Upper lobe of right lung (tissue), 1 donor: ENCODE measurements around the gene PLXNA4. TPM values are rescaled to one million over a fixed set of nuclear protein-coding genes. Genes with fewer than 3 reads are reported as not detected.

Source experiments
- ATAC-seq: fragments of 200-7000 bp; cut with Tn5 transposase; one replicate; pipeline ENCODE4 v1.9.1; 2020; ENCODE audit warnings: mild to moderate bottlenecking, moderate library complexity
- DNase-seq: peaks from one replicate; pipeline ENCODE4 v3.0.0-alpha.2; 2020
- H3K27ac ChIP-seq: fragments of 200-600 bp; one replicate; pipeline ENCODE4 v1.8.0; 2022
- H3K27me3 ChIP-seq: fragments of 200-600 bp; one replicate; pipeline ENCODE4 v1.8.0; 2022; ENCODE audit warnings: mild to moderate bottlenecking
- H3K36me3 ChIP-seq: fragments of 200-600 bp; one replicate; pipeline ENCODE4 v1.8.0; 2022
- H3K4me1 ChIP-seq: fragments of 200-600 bp; one replicate; pipeline ENCODE4 v1.8.0; 2022
- H3K4me3 ChIP-seq: fragments of 200-600 bp; one replicate; pipeline ENCODE4 v1.8.0; 2022; ENCODE audit warnings: mild to moderate bottlenecking
- H3K9me3 ChIP-seq: fragments of 200-600 bp; one replicate; pipeline ENCODE4 v1.8.0; 2022
- CTCF ChIP-seq: fragments of 200-600 bp; IDR thresholded peaks from one replicate; pipeline ENCODE4 v1.8.0; 2022; ENCODE audit warnings: antibody characterized with exemption
- intact Hi-C: fragments of 100-400 bp; cut with DNase I; formaldehyde crosslinking; loops from one replicate; pipeline ENCODE4 v1.11.0; 2022
- total RNA-seq: library from RNA; stranded (reverse); fragmentation: NEBNext Ultra II Directional; extraction: Animal tissue kit (Norgen Biotek cat#: 25700); gene quantifications from one replicate; pipeline ENCODE4 v1.2.1, GENCODE V29; 2021
- donor health status: DM: no; HTN: yes; CAD: no; lungs with severe emphysema.

The PLXNA4 gene
- total RNA-seq, 1 donor from 2014 or later: 7.2 TPM

DNA sequence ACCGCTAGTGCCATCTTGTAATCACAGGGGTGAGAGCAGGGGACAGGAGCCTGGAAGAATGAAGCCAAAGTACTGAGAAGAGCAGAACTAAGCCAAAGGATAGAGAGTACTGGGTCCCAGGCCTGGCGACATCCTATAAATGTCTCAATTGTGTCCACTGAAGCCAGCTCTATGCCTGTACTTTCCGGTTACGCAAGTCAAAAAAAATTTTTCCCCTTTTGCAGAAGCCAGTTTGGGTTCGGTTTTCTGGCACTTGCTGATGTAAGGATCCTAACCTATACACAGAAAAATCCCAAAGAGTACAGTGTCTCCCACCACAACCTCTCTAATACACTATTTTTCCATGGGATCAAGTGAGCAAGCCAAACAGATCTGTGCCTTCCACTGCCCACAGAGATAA, 61.1 kb downstream of the PLXNA4 start:
- ATAC-seq: no peak
- H3K4me1 ChIP-seq: peaks cover 7% of the 10 kb centered on the region
- no peak overlapping the region for H3K27ac ChIP-seq
- no peak for DNase-seq
- no peaks in the 10 kb centered on the region for H3K9me3 ChIP-seq
- TF ChIP-seq CTCF: no peak
- no peaks in the 10 kb centered on the region for H3K27me3 ChIP-seq
- no peak overlapping the region for H3K4me3 ChIP-seq
- H3K36me3 ChIP-seq: no peaks in the 10 kb centered on the region
- intact Hi-C loops: no loop called here

GRCh38 chr7:132514430-132514829, 61.8 kb downstream of the PLXNA4 start:
- Histone ChIP-seq H3K36me3 (no peaks in the 10 kb centered on the region), H3K9me3 (no peaks in the 10 kb centered on the region), H3K27me3 (no peaks in the 10 kb centered on the region), H3K4me1 (no peaks in the 10 kb centered on the region), H3K27ac (no peak overlapping the region), H3K4me3 (no peak overlapping the region)
- DNase-seq (no peak), ATAC-seq (no peak)
- no peak for TF ChIP-seq CTCF
- intact Hi-C loops: no loop called here

GRCh38 chr7:132511921-132512320, 64.3 kb downstream of the PLXNA4 start:
- DNase-seq (no peak), ATAC-seq (no peak)
- intact Hi-C loops: no loop called here
- H3K27ac ChIP-seq: no peak overlapping the region
- H3K9me3 ChIP-seq: no peaks in the 10 kb centered on the region
- H3K27me3 ChIP-seq: no peaks in the 10 kb centered on the region
- H3K4me3 ChIP-seq: no peak overlapping the region
- H3K36me3 ChIP-seq: no peaks in the 10 kb centered on the region
- H3K4me1 ChIP-seq: no peaks in the 10 kb centered on the region
- no peak for TF ChIP-seq CTCF

- Histone ChIP-seq H3K27me3 (no peaks in the 10 kb centered on the region), H3K4me1 (no peaks in the 10 kb centered on the region), H3K36me3 (no peaks in the 10 kb centered on the region), H3K27ac (no peak overlapping the region), H3K4me3 (no peak overlapping the region), H3K9me3 (no peaks in the 10 kb centered on the region)
- no peak for TF ChIP-seq CTCF
- DNase-seq (no peak), ATAC-seq (no peak)
- intact Hi-C loops: no loop called here
These were observed 64.9 kb downstream of the PLXNA4 start for GRCh38 chr7:132511387-132511786.

- Histone ChIP-seq H3K36me3 (no peaks in the 10 kb centered on the region), H3K27ac (no peak overlapping the region), H3K9me3 (no peaks in the 10 kb centered on the region), H3K4me3 (no peak overlapping the region), H3K27me3 (no peaks in the 10 kb centered on the region), H3K4me1 (no peaks in the 10 kb centered on the region)
- intact Hi-C loops: no loop called here
- ATAC-seq (no peak), DNase-seq (no peak)
- TF ChIP-seq CTCF: no peak
These were observed 66.6 kb downstream of the PLXNA4 start for GRCh38 chr7:132509643-132510042.

GRCh38 chr7:132508724-132509353, 67.4 kb downstream of the PLXNA4 start:
- H3K36me3 ChIP-seq: no peaks in the 10 kb centered on the region
- peak; percentile 21 for ATAC-seq
- intact Hi-C loops: no loop called here
- H3K4me1 ChIP-seq: no peaks in the 10 kb centered on the region
- H3K4me3 ChIP-seq: no peak overlapping the region
- no peaks in the 10 kb centered on the region for H3K9me3 ChIP-seq
- DNase-seq: no peak
- H3K27me3 ChIP-seq: no peaks in the 10 kb centered on the region
- TF ChIP-seq CTCF: no peak
- H3K27ac ChIP-seq: no peak overlapping the region
